UCSD-AML1 (cell line): ENCODE data around the gene ZNF469.

ENCODE experiments used
- DNase-seq: peaks from one replicate; lab custom pipeline; 2025; ENCODE audit not compliant: unreplicated experiment; lab: John Stamatoyannopoulos, UW

Gene ZNF469

DNA sequence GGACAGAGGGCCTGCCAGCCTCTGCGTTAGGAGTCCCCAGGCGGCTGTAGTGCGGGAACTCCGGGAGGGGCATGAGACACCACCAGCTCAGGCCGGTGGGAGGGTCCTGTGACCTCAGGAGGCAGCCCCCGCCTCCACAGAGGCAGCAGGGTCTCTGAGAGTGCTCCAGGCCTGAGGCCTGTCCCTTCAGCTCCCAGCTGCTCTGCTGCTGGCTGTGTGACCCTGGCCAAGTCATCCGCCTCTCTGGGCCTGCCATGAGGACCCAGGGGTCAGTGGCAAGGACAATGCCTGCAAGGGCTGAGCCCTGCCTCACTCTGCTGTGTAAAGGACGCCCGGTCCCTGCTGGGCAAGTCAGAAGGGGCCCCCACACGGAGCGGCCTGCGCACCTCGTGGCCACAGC is 43.3 kb downstream of the ZNF469 start:
- DNase-seq, result no peak

DNA sequence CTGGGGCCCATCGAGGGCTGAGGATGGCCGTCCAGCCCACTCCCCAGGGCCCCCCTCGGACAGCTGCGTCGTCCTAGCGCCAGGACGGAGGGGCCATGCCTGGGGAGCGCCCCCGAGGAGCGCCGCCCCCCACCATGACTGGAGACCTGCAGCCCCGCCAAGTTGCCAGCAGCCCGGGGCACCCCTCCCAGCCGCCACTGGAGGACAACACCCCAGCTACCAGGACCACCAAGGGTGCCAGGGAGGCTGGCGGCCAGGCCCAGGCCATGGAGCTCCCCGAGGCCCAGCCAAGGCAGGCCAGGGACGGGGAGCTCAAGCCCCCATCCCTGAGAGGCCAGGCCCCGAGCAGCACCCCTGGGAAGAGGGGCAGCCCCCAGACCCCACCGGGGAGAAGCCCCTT is 44.6 kb downstream of the ZNF469 start:
- no peak for DNase-seq

DNA sequence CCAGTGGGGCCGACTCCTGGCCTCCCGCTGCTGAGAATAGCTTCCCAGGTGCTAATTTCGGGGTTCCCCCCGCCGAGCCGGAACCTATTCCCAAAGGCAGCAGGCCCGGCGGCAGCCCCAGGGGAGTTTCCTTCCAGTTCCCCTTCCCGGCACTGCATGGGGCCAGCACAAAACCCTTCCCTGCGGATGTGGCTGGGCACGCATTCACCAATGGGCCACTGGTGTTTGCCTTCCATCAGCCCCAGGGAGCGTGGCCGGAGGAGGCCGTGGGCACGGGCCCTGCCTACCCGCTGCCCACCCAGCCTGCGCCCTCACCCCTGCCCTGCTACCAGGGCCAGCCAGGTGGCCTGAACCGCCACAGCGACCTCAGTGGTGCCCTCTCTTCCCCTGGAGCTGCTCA is 45.4 kb downstream of the ZNF469 start:
- DNase-seq, result no peak

DNA sequence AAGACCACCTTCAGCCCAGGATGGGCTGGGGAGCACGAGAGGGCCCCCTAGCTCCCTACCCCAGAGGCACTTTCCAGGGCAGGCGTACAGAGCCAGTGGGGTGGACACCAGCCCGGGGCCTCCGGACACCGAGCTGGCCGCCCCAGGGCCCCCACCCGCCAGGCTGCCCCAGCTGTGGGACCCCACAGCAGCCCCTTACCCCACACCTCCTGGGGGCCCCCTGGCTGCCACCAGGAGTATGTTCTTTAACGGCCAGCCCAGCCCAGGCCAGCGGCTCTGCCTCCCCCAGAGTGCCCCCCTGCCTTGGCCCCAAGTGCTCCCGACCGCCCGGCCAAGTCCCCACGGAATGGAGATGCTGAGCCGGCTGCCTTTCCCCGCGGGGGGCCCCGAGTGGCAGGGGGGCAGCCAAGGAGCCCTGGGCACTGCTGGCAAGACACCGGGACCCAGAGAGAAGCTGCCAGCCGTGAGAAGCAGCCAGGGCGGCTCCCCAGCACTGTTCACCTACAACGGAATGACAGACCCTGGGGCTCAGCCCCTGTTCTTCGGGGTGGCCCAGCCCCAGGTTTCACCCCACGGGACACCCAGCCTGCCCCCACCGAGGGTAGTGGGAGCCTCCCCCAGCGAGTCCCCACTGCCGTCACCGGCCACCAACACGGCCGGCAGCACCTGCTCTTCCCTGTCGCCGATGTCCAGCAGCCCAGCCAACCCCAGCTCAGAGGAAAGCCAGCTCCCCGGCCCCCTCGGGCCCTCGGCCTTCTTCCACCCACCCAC is 46.0 kb downstream of the ZNF469 start:
- DNase-seq, result no peak

DNA sequence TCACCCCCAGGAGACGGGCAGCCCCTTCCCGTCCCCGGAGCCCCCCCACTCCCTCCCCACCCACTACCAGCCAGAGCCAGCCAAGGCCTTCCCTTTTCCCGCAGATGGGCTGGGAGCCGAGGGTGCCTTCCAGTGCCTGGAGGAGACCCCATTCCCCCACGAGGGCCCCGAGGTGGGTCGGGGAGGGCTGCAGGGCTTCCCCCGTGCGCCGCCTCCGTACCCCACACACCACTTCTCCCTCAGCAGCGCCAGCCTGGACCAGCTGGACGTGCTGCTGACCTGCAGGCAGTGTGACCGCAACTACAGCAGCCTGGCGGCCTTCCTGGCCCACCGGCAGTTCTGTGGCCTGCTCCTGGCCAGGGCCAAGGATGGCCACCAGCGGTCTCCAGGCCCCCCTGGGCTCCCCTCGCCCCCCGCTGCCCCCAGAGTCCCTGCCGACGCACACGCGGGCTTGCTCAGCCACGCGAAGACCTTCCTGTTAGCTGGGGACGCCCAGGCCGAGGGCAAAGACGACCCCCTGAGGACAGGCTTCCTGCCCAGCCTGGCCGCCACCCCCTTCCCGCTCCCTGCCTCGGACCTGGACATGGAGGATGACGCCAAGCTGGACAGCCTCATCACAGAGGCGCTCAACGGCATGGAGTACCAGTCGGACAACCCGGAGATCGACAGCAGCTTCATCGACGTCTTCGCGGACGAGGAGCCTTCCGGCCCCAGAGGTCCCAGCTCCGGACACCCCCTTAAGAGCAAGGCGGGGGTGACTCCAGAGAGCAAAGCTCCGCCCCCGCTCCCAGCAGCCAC is 46.8 kb downstream of the ZNF469 start:
- no peak for DNase-seq

DNA sequence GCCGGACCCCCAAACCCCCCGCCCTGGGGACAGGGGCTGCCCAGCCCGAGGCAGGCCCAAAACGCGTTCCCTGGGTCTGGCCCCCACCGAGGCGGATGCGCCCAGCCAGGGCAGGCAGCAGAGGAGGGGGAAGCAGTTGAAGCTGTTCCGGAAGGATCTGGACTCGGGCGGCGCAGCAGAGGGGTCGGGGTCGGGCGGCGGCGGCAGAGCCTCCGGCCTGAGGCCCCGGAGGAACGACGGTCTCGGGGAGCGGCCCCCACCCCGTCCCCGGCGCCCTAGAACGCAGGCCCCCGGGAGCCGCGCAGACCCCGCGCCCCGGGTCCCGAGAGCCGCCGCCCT is 47.4 kb downstream of the ZNF469 start:
- DNase-seq, result peak; percentile 56

DNA sequence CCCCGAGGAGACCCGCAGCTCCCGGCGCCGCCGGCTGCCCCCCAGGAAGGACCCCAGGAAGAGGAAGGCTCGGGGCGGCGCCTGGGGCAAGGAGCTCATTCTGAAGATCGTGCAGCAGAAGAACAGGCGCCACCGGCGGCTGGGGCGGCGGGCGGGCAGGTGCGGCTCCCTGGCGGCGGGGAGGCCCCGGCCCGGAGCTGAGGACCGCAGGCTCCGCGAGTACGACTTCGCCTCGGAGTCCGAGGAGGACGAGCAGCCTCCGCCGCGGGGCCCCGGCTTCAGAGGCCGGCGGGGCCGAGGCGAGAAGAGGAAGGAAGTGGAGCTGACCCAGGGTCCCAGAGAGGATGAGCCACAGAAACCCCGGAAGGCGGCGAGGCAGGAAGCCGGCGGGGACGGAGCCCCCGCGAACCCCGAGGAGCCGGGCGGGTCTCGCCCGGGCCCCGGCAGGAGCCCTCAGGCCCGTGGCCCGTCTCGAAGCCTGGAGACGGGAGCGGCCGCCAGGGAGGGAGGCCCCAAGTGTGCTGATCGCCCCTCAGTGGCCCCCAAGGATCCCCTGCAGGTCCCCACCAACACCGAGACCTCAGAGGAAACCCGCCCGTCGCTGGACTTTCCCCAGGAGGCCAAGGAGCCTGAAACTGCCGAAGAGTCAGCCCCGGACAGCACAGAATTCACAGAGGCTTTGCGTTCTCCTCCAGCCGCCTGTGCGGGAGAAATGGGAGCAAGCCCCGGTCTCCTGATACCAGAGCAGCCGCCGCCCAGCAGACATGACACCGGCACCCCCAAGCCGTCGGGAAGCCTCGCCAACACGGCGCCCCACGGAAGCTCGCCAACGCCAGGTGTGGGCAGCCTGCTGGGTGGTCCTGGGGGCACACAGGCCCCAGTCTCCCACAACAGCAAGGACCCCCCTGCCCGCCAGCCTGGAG is 48.0 kb downstream of the ZNF469 start:
- DNase-seq, result peak; percentile 74

DNA sequence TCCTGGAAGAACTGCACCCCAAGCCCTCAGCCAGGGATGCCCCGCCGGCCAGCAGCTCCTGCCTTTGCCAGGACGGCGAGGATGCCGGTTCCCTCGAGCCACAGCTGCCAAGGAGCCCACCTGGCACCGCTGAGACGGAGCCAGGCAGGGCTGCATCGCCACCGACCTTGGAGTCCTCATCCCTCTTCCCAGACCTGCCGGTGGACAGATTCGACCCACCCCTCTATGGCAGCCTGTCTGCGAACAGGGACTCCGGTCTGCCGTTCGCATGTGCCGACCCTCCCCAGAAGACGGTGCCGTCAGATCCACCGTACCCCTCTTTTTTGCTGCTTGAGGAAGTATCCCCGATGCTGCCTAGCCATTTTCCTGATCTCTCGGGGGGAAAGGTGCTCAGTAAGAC is 48.9 kb downstream of the ZNF469 start:
- no peak for DNase-seq

DNA sequence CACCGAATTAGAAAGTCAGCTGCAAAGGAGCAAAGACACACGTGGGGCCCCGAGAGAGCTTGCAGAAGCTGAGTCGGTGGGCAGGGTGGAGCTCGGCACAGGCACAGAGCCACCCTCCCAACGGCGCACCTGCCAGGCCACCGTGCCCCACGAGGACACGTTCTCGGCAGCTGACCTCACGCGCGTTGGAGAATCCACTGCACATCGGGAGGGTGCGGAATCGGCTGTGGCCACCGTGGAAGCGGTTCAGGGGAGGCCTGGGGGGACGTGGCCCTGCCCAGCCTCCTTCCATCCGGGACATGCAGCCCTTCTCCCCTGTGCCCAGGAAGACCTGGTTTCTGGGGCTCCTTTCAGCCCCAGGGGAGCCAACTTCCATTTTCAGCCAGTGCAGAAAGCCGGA is 49.4 kb downstream of the ZNF469 start:
- DNase-seq, result no peak
